ENCODE results near the gene MAPK12. TPM values are rescaled to one million over a fixed set of nuclear protein-coding genes. Genes with fewer than 3 reads are reported as not detected.

Gene MAPK12
- total RNA-seq, 1 donor from 2014 or later, result 27.3 TPM

GRCh38 chr22:50272044-50272802, 10.7 kb upstream of the MAPK12 start:
- H3K36me3 Mint-ChIP-seq (ENCODE audit: unreplicated experiment), result peaks cover 14% of the 10 kb centered on the region
- H3K9me3 Mint-ChIP-seq (ENCODE audit: unreplicated experiment), result no peaks in the 10 kb centered on the region
- H3K27me3 Mint-ChIP-seq (ENCODE audit: unreplicated experiment), result no peaks in the 10 kb centered on the region
- no peak overlapping the region for H3K27ac Mint-ChIP-seq (ENCODE audit: unreplicated experiment)
- H3K4me1 Mint-ChIP-seq (ENCODE audit: unreplicated experiment), result peaks cover 23% of the 10 kb centered on the region
- no peak overlapping the region for H3K4me3 Mint-ChIP-seq (ENCODE audit: unreplicated experiment)
- TF ChIP-seq CTCF (IDR thresholded peaks at IDR 0.05), result no peak
- DNase-seq (ENCODE audit: extremely low spot score, unreplicated experiment), result no peak

- H3K27me3 Mint-ChIP-seq (ENCODE audit: unreplicated experiment), result no peaks in the 10 kb centered on the region
- peaks cover 23% of the 10 kb centered on the region for H3K4me1 Mint-ChIP-seq (ENCODE audit: unreplicated experiment)
- no peaks in the 10 kb centered on the region for H3K9me3 Mint-ChIP-seq (ENCODE audit: unreplicated experiment)
- no peak overlapping the region for H3K4me3 Mint-ChIP-seq (ENCODE audit: unreplicated experiment)
- H3K36me3 Mint-ChIP-seq (ENCODE audit: unreplicated experiment), result peaks cover 11% of the 10 kb centered on the region
- H3K27ac Mint-ChIP-seq (ENCODE audit: unreplicated experiment), result no peak overlapping the region
- TF ChIP-seq CTCF (IDR thresholded peaks at IDR 0.05), result peak; percentile 39
- DNase-seq (ENCODE audit: extremely low spot score, unreplicated experiment), result no peak
Observed at GRCh38 chr22:50271519-50271970, 10.1 kb upstream of the MAPK12 start.

DNA sequence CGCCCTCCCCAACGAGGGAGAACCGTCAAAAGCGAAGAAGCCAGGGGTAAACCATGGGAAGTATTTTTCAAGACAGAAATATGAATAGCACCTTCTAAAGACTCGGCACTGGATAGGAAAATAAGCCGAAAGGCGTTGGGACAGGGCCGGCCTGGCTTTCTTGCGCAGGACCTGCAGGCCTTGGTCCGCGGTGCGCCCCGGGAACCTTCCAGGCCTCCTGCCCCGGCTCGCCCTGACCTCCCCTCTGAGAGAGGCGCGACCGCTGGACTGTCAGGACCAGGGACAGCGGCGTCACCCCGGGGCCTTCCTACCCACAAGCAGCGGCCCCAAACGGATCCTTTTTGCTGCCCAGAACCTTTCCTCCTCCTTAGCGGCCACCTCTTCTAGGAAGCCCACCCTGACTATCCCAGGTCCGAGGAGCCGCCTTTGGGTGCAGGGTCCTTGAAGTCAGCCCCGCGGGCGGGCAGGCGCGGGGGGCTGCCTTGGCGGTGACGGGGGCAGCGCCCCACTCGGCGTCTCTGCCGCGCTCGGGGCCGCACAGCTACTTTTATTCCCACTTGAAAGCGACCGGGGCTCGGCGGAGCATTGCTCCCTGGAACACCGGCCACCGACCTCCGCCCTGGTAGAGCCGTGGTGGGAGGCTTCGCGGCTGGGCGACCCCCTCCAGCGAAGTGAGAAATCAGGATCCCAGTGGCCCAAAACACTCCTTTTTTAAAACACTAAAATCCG, 9.3 kb upstream of the MAPK12 start:
- no peak for TF ChIP-seq CTCF (IDR thresholded peaks at IDR 0.05)
- peak; percentile 90 for DNase-seq (ENCODE audit: extremely low spot score, unreplicated experiment)
- Mint-ChIP-seq H3K27me3 (ENCODE audit: unreplicated experiment) (no peaks in the 10 kb centered on the region), H3K36me3 (ENCODE audit: unreplicated experiment) (peaks cover 11% of the 10 kb centered on the region), H3K9me3 (ENCODE audit: unreplicated experiment) (no peaks in the 10 kb centered on the region), H3K4me1 (ENCODE audit: unreplicated experiment) (peaks cover 23% of the 10 kb centered on the region), H3K4me3 (ENCODE audit: unreplicated experiment) (peak overlapping the region; percentile 58), H3K27ac (ENCODE audit: unreplicated experiment) (no peak overlapping the region)

DNA sequence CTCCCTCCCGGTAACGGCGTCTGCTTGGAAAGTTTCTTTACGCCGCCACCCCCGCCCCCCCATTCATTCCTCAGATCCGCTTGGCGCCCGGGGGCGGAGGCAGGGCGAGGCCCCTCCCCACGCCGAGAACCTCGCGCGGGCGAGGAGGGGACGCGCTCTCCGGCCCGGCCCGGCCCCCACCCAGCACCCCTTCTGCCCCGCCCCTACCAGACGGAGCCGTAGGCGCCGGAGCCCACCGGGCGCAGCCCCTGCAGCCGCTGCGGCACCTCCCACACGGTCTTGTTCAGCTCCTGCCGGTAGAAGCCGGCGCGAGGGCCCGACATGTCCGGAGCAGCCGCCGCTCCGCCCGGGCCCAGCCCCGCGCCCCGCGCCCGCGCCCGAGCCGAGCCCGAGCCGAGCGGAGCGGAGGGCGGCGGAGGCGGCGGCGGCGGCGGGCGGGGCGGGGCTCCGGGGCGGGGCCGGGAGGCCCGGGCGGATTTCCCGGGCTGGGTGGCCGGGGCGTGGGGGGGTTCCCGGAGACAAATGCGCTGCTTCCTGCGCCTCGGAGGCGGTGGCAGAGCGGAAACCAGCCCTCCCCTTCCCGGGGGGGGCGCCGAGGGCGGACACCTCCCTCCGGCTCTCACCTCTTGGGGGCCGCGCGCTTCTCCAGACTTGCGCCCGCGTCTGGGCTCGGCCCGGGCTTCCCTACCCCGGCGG, 8.6 kb upstream of the MAPK12 start, which contains the start of gene MAPK11:
MAPK11 (minus strand) TSS at position 411 of the 696 bp plus-strand sequence; CDS start at position 323, 88 bp downstream.
- peaks cover 23% of the 10 kb centered on the region for H3K4me1 Mint-ChIP-seq (ENCODE audit: unreplicated experiment)
- no peak for DNase-seq (ENCODE audit: extremely low spot score, unreplicated experiment)
- peak within 1 kb of the TSS; percentile 61 for H3K4me3 Mint-ChIP-seq (ENCODE audit: unreplicated experiment)
- no peak for TF ChIP-seq CTCF (IDR thresholded peaks at IDR 0.05)
- H3K9me3 Mint-ChIP-seq (ENCODE audit: unreplicated experiment), result no peaks in the 10 kb centered on the region
- no peaks in the 10 kb centered on the region for H3K27me3 Mint-ChIP-seq (ENCODE audit: unreplicated experiment)
- peaks cover 9% of the 10 kb centered on the region for H3K36me3 Mint-ChIP-seq (ENCODE audit: unreplicated experiment)
- H3K27ac Mint-ChIP-seq (ENCODE audit: unreplicated experiment), result no peak within 1 kb of the TSS
